BLaER1 treated with 17β-estradiol and CSF1 and Interleukin-3, amounts not matched to agents 10 nM and 100 nM (cell line): Measurements from ENCODE around the gene ILRUN.
A peak's percentile ranks its signal among the peaks of the same experiment; 100 is the strongest.
"Not testable (repeated sequence)": the region's sequence is repeated elsewhere in the genome, so short reads cannot be mapped to it uniquely, and the experiment has no call there.

ENCODE experiments used
- H3K27ac ChIP-seq, 11 experiments: shearing (Covaris generic); formaldehyde crosslinking; 2 replicates each; pipeline ENCODE4 v1.8.1; 2022
- H3K27me3 ChIP-seq, 11 experiments: shearing (Covaris generic); formaldehyde crosslinking; 2 replicates each; pipeline ENCODE4 v1.8.1; 2022
- H3K36me3 ChIP-seq, 11 experiments: shearing (Covaris generic); formaldehyde crosslinking; 2 replicates each; pipeline ENCODE4 v1.8.1; 2022
- H3K4me1 ChIP-seq, 10 experiments: shearing (Covaris generic); formaldehyde crosslinking; 2 replicates each; pipeline ENCODE4 v1.8.1; 2022
- H3K4me2 ChIP-seq, 11 experiments: shearing (Covaris generic); formaldehyde crosslinking; 2 replicates each; pipeline ENCODE4 v1.8.1; 2022
- H3K4me3 ChIP-seq, 10 experiments: shearing (Covaris generic); formaldehyde crosslinking; 2 replicates each; pipeline ENCODE4 v1.8.1; 2022
- H3K9ac ChIP-seq, 11 experiments: shearing (Covaris generic); formaldehyde crosslinking; 2 replicates each; pipeline ENCODE4 v1.8.1; 2022
- H3K9me3 ChIP-seq, 11 experiments: shearing (Covaris generic); formaldehyde crosslinking; replicated peaks in 1 of 11; 2 replicates each; pipeline ENCODE4 v1.8.1; 2022
- H4K20me1 ChIP-seq, 11 experiments: shearing (Covaris generic); formaldehyde crosslinking; 2 replicates each; pipeline ENCODE4 v1.8.1; 2022
- Cebpa-rat ChIP-seq, 11 experiments: shearing (Covaris generic); IDR thresholded peaks; 2 replicates each; pipeline ENCODE4 v1.8.1; 2022

The ILRUN gene

DNA sequence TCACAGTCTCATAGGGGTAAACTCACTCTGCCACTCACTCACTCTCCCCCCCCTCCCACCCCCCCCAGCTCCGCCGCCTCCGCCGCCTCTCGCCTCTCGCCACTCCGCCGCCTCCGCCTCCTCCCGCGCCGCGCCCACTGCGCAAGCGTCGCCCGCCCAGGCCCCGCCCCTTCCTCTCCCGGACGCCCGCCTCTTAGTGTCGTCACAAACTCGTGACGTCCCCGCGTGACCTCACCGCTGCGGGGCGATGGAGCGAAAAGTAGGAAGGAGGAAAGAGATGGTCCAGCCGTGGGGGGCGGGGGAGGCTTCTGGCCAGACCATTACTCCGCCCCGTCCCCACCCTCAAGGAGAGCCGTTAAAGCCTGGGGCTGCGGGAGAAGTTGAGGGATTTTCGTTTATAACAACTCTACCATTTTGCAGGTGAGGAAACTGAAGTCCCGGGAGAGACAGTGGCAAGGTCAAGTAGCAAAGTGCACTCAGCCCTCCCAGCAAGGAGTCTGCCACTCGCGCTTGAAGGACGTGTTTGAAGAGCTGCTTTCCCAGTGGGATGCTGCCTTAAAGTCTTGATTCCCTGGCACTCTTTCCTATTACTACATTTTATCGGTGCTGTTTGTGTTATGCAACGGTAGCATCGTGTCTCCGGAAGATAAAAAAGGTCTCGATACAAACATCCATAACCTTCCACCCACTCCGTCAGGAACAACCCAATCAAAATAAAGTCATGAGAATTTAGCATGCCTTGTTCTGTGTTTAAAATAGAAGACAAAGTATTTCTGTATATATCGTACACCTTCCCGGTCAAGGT lies at the start of gene ILRUN:
Gene ILRUN, minus strand, starts transcription at position 29 of the 805 bp plus-strand sequence. CDS start 164 bp downstream, outside the sequence.
- no peak for TF ChIP-seq Cebpa-rat (IDR thresholded peaks at IDR 0.05)
- Histone ChIP-seq H3K4me3 (peak within 1 kb of the TSS; percentile 79 to 99 (median 90)), H3K9ac (peak within 1 kb of the TSS; percentile 85 to 98 (median 92)), H4K20me1 (peaks cover 33 to 44% (median 42%) of the 10 kb centered on the region in 11 experiments; a peak in 20 of 22 replicates), H3K36me3 (peaks cover 0 to 28% (median 4%) of the 10 kb centered on the region in 11 experiments; a peak in 8 of 22 replicates), H3K4me2 (peak within 1 kb of the TSS; percentile 83 to 100 (median 95)), H3K4me1 (peaks cover 28 to 44% (median 35%) of the 10 kb centered on the region in 10 experiments), H3K27me3 (no peaks in the 10 kb centered on the region), H3K27ac (peak within 1 kb of the TSS; percentile 79 to 93 (median 89)), H3K9me3 (no peaks in the 10 kb centered on the region)

DNA sequence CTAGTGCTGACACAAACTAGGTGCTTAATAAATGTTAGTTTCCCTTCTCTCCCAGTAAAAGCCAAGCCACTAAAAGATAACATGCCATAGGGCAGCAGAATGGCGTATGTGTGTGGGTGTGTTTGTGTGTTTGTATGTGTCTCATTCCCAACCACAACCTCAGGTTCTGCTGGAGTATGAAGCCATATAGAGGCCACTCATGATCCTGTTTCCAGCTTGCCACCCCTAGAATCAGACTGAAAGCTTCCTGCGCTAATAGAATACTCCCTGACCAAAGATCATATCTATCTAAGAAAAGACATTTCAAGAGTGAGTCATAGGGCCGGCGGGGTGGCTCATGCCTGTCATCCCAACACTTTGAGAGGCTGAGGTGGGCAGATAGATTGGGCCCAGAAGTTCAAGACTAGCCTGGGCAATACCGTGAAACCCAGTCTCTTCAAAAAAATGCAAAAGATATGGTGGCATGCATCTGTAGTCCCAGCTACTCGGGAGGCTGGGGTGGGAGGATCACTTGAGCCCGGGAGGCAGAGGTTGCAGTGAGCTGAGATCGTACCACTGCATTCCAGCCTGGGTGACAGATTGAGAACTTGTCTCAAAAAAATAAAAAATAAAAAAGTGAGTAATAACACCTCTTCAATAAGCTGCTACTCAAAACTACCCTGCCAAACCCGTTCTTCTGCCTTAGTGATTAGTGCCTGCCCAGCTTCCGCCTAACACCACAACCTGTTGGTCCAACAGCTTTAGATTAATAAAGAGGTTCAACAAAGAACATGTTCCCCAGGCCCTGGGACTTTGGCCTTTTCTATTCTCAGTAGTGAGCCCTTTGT lies 48.9 kb upstream of the ILRUN start:
- H3K9me3 ChIP-seq = no peaks in the 10 kb centered on the region
- TF ChIP-seq Cebpa-rat (IDR thresholded peaks at IDR 0.05) = no peak
- no peak overlapping the region for H3K9ac ChIP-seq
- no peak overlapping the region for H3K27ac ChIP-seq
- no peaks in the 10 kb centered on the region for H4K20me1 ChIP-seq
- no peak overlapping the region for H3K4me3 ChIP-seq
- H3K36me3 ChIP-seq = no peaks in the 10 kb centered on the region
- no peaks in the 10 kb centered on the region for H3K27me3 ChIP-seq
- no peak overlapping the region for H3K4me2 ChIP-seq
- H3K4me1 ChIP-seq = no peaks in the 10 kb centered on the region

DNA sequence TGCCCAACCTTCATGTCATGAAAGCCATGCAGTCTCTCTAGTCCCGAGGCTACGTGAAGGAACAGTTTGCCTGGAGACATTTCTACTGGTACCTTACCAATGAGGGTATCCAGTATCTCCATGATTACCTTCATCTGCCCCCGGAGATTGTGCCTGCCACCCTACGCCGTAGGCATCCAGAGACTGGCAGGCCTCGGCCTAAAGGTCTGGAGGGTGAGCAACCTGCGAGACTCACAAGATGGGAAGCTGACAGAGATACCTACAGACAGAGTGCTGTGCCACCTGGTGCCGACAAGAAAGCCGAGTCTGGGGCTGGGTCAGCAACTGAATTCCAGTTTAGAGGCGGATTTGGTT lies 47.7 kb upstream of the ILRUN start:
- H3K4me1 ChIP-seq, H3K27me3 ChIP-seq, H3K36me3 ChIP-seq, H3K9ac ChIP-seq, H4K20me1 ChIP-seq, H3K9me3 ChIP-seq, H3K4me2 ChIP-seq, H3K27ac ChIP-seq, H3K4me3 ChIP-seq: not testable (repeated sequence)

DNA sequence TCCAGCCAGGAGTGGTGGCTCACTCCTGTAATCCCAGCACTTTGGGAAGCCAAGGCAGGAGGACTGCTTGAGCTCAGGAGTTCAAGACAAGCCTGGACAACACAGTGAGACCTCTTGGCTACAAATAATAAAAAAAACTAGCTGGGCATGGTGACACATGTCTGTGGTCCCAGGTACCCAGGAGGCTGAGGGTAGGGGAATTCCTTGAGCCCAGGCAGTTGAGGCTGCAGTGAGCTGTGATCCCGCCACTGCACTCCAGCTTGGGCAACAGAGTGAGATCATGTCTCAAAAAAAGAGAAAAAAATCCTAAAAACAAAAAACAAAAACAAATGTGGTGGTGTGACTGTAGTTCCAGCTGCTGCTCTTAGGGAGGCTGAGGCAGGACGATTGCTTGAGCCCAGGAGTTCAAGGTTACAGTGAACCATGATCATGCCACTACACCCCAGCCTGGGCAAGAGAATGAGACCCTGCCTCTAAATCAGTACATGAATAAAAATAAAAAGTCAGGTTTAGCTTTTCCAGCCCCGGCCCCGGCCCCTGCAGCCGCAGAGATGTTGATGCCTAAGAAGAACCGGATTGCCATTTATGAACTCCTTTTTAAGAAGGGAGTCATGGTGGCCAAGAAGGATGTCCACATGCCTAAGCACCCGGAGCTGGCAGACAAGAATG lies 47.2 kb upstream of the ILRUN start:
- H3K9ac ChIP-seq = no peak overlapping the region
- H3K27me3 ChIP-seq = no peaks in the 10 kb centered on the region
- H3K4me2 ChIP-seq = no peak overlapping the region
- H3K4me1 ChIP-seq = no peaks in the 10 kb centered on the region
- H3K4me3 ChIP-seq = no peak overlapping the region
- no peaks in the 10 kb centered on the region for H4K20me1 ChIP-seq
- no peak for TF ChIP-seq Cebpa-rat (IDR thresholded peaks at IDR 0.05)
- H3K9me3 ChIP-seq = no peaks in the 10 kb centered on the region
- no peak overlapping the region for H3K27ac ChIP-seq
- H3K36me3 ChIP-seq = no peaks in the 10 kb centered on the region

DNA sequence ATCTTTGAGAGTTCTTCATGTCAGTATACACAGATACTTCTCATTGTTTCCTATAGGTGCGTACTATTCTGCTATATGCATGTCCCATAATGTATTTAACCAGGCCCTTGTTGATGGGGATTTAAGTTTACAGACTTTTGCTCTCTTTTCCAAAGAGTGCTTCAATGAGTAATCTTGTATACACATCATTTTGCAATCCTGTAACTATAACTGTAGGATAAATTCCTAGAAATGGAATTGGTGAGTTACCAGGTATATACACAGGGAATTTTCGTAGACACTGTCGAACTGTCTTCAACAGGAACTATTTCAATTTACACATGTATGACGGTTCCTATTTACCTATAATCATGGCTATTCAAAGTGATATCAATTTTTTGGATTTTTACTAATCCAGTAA lies 45.5 kb upstream of the ILRUN start:
- Histone ChIP-seq H3K9me3 (no peaks in the 10 kb centered on the region), H3K9ac (no peak overlapping the region), H4K20me1 (no peaks in the 10 kb centered on the region), H3K4me1 (no peaks in the 10 kb centered on the region), H3K27ac (no peak overlapping the region), H3K4me3 (no peak overlapping the region), H3K27me3 (no peaks in the 10 kb centered on the region), H3K36me3 (no peaks in the 10 kb centered on the region), H3K4me2 (no peak overlapping the region)
- TF ChIP-seq Cebpa-rat (IDR thresholded peaks at IDR 0.05) = no peak

DNA sequence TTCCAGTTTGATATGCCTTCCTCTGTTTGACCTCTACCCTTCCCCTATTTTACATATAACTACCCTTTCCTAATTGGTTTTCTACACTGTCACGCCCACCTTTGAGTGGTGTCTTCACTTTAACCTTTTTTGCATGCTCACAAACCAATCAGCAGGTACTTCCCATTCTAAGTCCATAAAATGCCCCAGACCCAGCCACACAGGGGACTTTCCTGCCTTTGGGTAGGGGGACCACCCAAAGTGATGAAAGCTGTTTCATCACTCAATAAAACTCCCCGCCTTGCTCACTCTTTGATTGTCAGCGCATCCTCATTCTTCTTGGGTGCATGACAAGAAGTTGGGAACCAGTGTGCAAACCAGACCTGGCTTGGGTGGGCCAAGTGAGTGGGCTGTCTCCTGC lies 40.3 kb upstream of the ILRUN start:
- Histone ChIP-seq H4K20me1 (no peaks in the 10 kb centered on the region), H3K4me2 (no peak overlapping the region), H3K9ac (no peak overlapping the region), H3K36me3 (no peaks in the 10 kb centered on the region), H3K4me1 (no peaks in the 10 kb centered on the region), H3K4me3 (no peak overlapping the region), H3K27me3 (no peaks in the 10 kb centered on the region), H3K27ac (no peak overlapping the region), H3K9me3 (no peaks in the 10 kb centered on the region)
- no peak for TF ChIP-seq Cebpa-rat (IDR thresholded peaks at IDR 0.05)

DNA sequence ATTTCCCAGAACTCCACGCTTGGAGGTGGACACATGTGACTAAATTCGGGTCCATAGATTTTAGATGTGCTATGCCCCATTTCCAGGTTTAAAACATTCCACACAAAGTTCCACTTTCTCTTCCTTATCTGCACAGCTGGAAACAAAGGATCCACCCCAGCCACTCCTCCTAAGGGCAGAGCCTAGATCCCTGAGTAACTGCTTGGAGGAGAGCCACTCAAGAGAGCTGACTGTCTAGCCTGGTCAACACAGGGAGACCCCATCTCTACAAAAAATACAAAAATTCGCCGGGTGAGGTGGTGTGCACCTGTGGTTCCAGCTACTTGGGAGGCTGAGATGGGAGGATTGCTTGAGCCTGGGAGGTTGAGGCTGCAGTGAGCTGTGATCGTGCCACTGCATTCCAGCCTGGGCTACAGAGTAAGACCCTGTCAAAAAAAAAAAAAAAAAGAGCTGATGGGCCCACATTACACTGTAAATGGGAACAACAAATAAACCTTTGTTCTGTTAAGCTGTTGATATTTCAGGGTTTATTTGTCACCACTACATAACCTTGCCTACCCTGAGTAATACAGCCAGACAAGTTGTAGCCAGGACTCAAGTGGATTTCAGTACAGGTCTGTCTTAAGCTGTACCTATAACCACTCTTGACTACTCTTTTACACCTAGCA lies 35.0 kb upstream of the ILRUN start:
- TF ChIP-seq Cebpa-rat (IDR thresholded peaks at IDR 0.05) = no peak
- peaks cover 1 to 7% (median 4%) of the 10 kb centered on the region in 11 experiments; a peak in 19 of 22 replicates for H3K9me3 ChIP-seq
- no peak overlapping the region for H3K27ac ChIP-seq
- no peaks in the 10 kb centered on the region for H3K36me3 ChIP-seq
- H3K4me3 ChIP-seq = no peak overlapping the region
- H3K4me1 ChIP-seq = no peaks in the 10 kb centered on the region
- no peaks in the 10 kb centered on the region for H4K20me1 ChIP-seq
- no peak overlapping the region for H3K4me2 ChIP-seq
- H3K9ac ChIP-seq = no peak overlapping the region
- no peaks in the 10 kb centered on the region for H3K27me3 ChIP-seq

DNA sequence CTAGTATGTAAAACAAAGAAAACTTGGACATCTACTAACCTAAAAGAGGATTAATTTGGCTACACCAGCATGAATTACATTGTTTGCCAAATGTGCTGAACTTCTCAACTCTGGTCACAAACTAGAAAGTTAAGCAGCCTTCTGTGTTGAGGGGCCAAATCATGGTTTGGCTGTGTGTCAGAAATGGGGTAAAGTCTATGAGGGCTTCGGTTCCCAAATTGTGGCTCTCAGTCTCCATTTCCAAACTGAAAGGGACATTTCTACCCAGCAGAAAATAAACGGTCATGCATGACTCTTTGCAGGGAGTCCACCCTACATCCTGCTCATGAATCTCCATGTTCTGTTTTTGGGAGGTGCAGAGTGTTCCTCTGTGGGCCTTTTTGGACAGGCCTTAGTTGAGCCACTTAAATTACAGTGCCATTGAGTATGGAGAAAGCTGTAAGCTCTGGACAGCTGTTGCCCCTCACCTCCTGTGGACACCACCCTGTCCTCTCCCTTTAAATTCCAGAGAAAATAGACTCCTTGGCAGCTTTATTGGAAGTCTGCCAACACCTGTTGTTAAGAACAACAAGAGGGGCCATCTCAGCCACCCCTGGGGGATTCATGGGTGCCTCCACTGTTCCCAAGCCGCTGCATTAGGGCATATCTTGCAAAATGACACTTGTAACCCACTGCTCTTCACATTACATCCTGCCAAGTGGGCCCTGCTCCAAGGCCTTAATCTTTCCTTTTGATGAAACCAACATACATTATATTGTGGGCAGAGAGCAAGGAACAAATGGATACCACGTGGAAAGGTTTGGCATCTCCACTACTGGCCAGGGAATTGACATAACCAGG lies 33.3 kb upstream of the ILRUN start:
- Histone ChIP-seq H3K9ac (no peak overlapping the region), H3K9me3 (peaks cover 14 to 23% (median 18%) of the 10 kb centered on the region in 11 experiments), H3K27ac (no peak overlapping the region), H3K4me2 (no peak overlapping the region), H3K27me3 (no peaks in the 10 kb centered on the region), H3K36me3 (no peaks in the 10 kb centered on the region), H3K4me3 (no peak overlapping the region), H3K4me1 (no peaks in the 10 kb centered on the region), H4K20me1 (no peaks in the 10 kb centered on the region)
- TF ChIP-seq Cebpa-rat (IDR thresholded peaks at IDR 0.05) = no peak
